Fibroblast of villous mesenchyme (primary cell): Measurements from ENCODE around the gene CASP3. TPM values are rescaled to one million over a fixed set of nuclear protein-coding genes. Genes with fewer than 3 reads are reported as not detected.

Source experiments
- DNase-seq: peaks from one replicate; pipeline ENCODE4 v3.0.0-alpha.2; 2010; ENCODE audit warnings: low read depth
- H3K4me3 ChIP-seq: 2 replicates; pipeline ENCODE4 v1.5.1; 2011; ENCODE audit warnings: low read depth, mild to moderate bottlenecking, low read length
- total RNA-seq: library from RNA; depleted of rRNA; stranded (reverse); fragments of >200 nt; gene quantifications from 2 replicates; pipeline ENCODE4 v1.2.3, GENCODE V29; 2012
- TF ChIP-seq, protein P1 (sequence below): IDR thresholded peaks from 2 replicates; pipeline ENCODE4 v1.5.1; 2012; ENCODE audit warnings: low read depth, mild to moderate bottlenecking, low read length; ENCODE audit not compliant: insufficient read depth

The CASP3 gene
- total RNA-seq, 1 donor: 110 TPM

GRCh38 chr4:184688447-184688846 lies 39.2 kb upstream of the CASP3 start:
- peak; percentile 66 for DNase-seq
- no peak overlapping the region for H3K4me3 ChIP-seq
- TF ChIP-seq, protein P1, sequence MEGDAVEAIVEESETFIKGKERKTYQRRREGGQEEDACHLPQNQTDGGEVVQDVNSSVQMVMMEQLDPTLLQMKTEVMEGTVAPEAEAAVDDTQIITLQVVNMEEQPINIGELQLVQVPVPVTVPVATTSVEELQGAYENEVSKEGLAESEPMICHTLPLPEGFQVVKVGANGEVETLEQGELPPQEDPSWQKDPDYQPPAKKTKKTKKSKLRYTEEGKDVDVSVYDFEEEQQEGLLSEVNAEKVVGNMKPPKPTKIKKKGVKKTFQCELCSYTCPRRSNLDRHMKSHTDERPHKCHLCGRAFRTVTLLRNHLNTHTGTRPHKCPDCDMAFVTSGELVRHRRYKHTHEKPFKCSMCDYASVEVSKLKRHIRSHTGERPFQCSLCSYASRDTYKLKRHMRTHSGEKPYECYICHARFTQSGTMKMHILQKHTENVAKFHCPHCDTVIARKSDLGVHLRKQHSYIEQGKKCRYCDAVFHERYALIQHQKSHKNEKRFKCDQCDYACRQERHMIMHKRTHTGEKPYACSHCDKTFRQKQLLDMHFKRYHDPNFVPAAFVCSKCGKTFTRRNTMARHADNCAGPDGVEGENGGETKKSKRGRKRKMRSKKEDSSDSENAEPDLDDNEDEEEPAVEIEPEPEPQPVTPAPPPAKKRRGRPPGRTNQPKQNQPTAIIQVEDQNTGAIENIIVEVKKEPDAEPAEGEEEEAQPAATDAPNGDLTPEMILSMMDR: no peak

DNA sequence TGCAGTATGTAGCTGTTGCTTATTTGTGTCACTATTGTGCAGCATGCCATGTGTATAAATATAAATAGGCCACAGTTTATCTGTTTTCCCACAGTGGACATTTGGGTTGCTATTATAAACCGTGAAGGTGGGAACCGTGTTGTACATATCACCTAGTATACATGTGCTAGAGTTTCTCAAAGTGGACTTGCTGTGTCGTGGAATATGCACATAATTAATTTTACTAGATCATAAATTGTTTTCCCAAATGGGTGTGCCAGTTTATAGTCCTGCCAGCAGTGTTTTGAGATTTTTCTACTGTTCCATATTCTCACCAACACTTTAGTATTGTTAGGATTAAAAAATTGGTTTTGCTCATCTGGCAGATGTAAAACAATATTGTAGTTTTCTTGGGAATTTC lies 38.8 kb upstream of the CASP3 start:
- TF ChIP-seq, protein P1: no peak
- no peak overlapping the region for H3K4me3 ChIP-seq
- DNase-seq: no peak

DNA sequence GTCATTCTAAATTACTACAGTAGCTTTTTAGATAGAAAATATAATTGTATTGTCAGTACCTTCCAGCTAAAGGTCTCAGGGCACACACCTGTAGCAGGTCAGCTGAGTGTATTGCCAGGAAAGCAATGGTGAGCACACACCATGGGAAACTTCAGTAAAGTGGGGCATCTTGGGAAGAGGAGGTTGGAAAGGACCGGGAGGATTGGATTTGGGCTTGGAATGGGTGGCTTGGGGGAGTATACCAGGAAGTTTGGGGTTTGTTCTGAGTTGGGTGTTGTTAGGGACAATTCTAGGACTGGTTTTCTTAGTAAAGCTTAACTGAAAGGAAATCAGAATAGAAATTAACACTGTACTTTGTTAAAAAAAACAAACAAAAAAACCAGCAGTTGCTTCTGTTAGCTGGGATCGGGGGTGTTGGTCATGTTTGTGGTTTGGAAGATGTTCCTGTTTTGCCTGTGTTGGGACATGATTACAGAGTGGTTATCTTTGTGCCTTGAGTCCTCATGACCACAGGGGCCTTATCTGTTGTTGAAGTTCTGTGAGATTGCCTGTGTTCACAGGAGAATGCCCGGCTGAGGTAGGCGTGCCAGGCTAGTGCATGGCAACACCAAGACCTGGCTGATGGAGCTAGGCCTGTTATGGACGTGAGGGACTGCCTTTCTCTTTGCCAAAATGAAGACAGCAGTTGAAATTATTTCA lies 35.4 kb upstream of the CASP3 start:
- TF ChIP-seq, protein P1: no peak
- DNase-seq: peak; percentile 69
- H3K4me3 ChIP-seq: no peak overlapping the region

DNA sequence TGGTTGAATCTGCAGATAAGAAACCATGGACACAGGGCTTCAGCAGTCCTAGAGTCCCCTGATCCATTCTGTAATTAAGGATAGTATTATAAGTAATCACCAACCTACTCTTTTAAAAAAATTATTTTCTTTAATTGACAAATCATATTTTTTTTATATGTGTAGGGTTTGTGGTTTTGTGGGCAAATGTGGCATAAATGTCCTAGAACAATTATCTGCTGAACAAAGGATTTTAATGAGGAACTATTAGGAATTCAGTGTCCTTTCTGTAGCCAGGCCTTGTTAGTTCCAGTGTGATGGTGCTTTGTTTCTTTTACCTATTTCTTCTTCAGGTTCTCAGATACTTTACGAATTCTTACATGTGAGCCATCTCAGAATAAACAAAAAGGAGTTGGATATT lies 32.7 kb upstream of the CASP3 start:
- TF ChIP-seq, protein P1: no peak
- no peak overlapping the region for H3K4me3 ChIP-seq
- DNase-seq: no peak

DNA sequence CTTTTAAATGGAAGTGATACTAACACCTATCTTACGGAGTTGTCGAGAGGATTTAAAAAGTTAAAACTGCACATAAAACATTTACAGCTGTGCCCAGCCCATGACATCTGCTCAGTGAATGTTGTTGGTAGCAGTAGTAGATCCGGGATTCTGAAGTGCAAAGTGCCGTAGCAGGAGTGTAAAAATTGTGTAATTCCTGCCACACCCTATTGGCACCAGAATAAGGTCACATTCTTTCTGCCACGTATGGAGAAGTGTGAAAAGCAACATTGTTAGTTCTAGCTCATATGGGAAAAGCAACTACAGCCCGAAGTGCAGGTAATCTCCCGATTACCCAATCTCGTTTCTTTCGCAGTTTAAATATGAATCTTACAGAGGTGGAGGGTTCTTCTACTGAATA lies 31.5 kb upstream of the CASP3 start:
- no peak overlapping the region for H3K4me3 ChIP-seq
- TF ChIP-seq, protein P1: no peak
- no peak for DNase-seq

DNA sequence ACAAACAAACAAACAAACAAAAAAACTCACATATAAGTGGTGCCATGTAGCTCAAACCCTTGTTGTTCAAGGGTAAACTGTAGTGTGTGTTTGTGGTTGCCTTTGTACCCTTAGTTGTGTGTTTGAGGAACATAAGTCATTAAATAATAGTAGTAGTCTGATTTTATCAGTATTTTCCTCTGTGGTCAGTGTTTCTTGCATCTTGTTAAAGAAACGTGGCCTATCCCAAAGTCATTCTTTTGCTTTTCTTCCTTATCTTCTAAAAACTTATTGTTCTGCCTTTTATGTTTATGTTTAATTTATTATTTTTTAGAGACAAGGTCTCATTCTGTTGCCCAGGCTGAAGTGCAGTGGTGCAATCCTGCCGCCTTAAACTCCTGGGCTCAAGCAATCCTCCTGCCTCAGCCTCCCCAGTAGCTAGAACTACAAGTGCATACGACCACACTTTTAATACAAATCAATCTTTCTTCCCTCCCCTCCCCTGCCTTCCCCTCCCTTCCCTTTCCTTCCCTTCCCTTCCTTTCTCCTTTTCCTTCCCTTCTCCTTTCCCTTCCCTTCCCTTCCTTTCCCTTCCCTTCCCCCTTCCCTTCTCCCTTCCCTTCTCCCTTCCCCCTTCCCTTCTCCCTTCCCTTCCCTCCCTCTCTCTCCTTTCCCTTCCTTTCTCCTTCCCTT lies 26.7 kb upstream of the CASP3 start:
- TF ChIP-seq, protein P1: no peak
- H3K4me3 ChIP-seq: no peak overlapping the region
- DNase-seq: no peak
